ENCODE measurements around the gene ADGB. TPM values are rescaled to one million over a fixed set of nuclear protein-coding genes. Genes with fewer than 3 reads are reported as not detected.

Gene ADGB
- total and polyA plus RNA-seq, 9 of the 15 experiments (the other 6 are each of a cell fraction or from before 2014, with no cell fraction given) = not detected

- TF ChIP-seq, protein P1, sequence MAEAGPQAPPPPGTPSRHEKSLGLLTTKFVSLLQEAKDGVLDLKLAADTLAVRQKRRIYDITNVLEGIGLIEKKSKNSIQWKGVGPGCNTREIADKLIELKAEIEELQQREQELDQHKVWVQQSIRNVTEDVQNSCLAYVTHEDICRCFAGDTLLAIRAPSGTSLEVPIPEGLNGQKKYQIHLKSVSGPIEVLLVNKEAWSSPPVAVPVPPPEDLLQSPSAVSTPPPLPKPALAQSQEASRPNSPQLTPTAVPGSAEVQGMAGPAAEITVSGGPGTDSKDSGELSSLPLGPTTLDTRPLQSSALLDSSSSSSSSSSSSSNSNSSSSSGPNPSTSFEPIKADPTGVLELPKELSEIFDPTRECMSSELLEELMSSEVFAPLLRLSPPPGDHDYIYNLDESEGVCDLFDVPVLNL (CRISPR knock-in tag; IDR thresholded peaks at IDR 0.05; ENCODE audit: low read depth) = no peak
- TF ChIP-seq ZNF584 (CRISPR knock-in tag; IDR thresholded peaks at IDR 0.05; ENCODE audit: low read depth) (no peak), ZNF24 (IDR thresholded peaks at IDR 0.05) (peak; percentile 79; the same call in 1 of the 2 replicates), RCOR1 (IDR thresholded peaks at IDR 0.05; ENCODE audit: borderline replicate concordance in 1 of 2, low read depth in 2 of 2, low read length in 2 of 2) (peak; percentile 78 to 98; a peak in 3 of 4 replicates), KLF16 (IDR thresholded peaks at IDR 0.05) (peak; percentile 36; the same call in 1 of the 2 replicates), FOXK2 (conservative IDR thresholded peaks at IDR 0.05 in 1 of 2, IDR thresholded peaks at IDR 0.05 in 1 of 2; ENCODE audit: low read depth in 2 of 2) (peak in 1 of 2 experiments; percentile 27; a peak in 1 of 4 replicates), ETV5 (CRISPR knock-in tag; IDR thresholded peaks at IDR 0.05; ENCODE audit: low read depth) (peak; percentile 45; the same call in 1 of the 2 replicates), RFX5 (IDR thresholded peaks at IDR 0.05; ENCODE audit: low read depth, low read length) (peak; percentile 57; the same call in 1 of the 2 replicates), TCF3 (CRISPR knock-in tag; IDR thresholded peaks at IDR 0.05) (peak; percentile 58), STAG1 (CRISPR knock-in tag; IDR thresholded peaks at IDR 0.05; ENCODE audit: borderline replicate concordance) (no peak; the same call in 1 of the 2 replicates), KDM1A (IDR thresholded peaks at IDR 0.05) (peak; percentile 64 to 85), SUPT5H (IDR thresholded peaks at IDR 0.05) (peak; percentile 63; the same call in 1 of the 2 replicates), GTF2F1 (IDR thresholded peaks at IDR 0.05; ENCODE audit: low read depth, low read length) (peak; percentile 63; the same call in 1 of the 2 replicates), ZNF316 (IDR thresholded peaks at IDR 0.05) (peak; percentile 72), BCOR (IDR thresholded peaks at IDR 0.05) (no peak; the same call in 1 of the 2 replicates), MAFK (IDR thresholded peaks at IDR 0.05; ENCODE audit: low read length) (peak; percentile 85), ZNF76 (CRISPR knock-in tag; IDR thresholded peaks at IDR 0.05; ENCODE audit: borderline replicate concordance) (0 out of 2 replicates have a peak, but pooled peaks have one; percentile 67), CSDE1 (IDR thresholded peaks at IDR 0.05) (no peak), ZBTB2 (IDR thresholded peaks at IDR 0.05) (peak; percentile 13; the same call in 1 of the 2 replicates)
- TF ChIP-seq, protein P2, sequence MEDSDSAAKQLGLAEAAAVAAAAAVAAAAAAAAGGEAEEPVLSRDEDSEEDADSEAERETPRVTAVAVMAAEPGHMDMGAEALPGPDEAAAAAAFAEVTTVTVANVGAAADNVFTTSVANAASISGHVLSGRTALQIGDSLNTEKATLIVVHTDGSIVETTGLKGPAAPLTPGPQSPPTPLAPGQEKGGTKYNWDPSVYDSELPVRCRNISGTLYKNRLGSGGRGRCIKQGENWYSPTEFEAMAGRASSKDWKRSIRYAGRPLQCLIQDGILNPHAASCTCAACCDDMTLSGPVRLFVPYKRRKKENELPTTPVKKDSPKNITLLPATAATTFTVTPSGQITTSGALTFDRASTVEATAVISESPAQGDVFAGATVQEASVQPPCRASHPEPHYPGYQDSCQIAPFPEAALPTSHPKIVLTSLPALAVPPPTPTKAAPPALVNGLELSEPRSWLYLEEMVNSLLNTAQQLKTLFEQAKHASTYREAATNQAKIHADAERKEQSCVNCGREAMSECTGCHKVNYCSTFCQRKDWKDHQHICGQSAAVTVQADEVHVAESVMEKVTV (CRISPR knock-in tag; IDR thresholded peaks at IDR 0.05) = peak; percentile 96
- TF ChIP-seq, protein P3, sequence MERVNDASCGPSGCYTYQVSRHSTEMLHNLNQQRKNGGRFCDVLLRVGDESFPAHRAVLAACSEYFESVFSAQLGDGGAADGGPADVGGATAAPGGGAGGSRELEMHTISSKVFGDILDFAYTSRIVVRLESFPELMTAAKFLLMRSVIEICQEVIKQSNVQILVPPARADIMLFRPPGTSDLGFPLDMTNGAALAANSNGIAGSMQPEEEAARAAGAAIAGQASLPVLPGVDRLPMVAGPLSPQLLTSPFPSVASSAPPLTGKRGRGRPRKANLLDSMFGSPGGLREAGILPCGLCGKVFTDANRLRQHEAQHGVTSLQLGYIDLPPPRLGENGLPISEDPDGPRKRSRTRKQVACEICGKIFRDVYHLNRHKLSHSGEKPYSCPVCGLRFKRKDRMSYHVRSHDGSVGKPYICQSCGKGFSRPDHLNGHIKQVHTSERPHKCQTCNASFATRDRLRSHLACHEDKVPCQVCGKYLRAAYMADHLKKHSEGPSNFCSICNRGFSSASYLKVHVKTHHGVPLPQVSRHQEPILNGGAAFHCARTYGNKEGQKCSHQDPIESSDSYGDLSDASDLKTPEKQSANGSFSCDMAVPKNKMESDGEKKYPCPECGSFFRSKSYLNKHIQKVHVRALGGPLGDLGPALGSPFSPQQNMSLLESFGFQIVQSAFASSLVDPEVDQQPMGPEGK (CRISPR knock-in tag; IDR thresholded peaks at IDR 0.05; ENCODE audit: borderline replicate concordance) = 0 out of 2 replicates have a peak, but pooled peaks have one; percentile 66
Measured at GRCh38 chr6:146857180-146857979, 258.6 kb downstream of the ADGB start (continued).
